ENCODE measurements around the gene TUBA1B.

The TUBA1B gene

GRCh38 chr12:49092086-49092815, 38.9 kb downstream of the TUBA1B start:
- Histone ChIP-seq H3K4me3 (ENCODE audit: insufficient read depth in 1 of 2, low read depth in 1 of 2, low read length in 2 of 2) (peak overlapping the region in 1 of 2 experiments; percentile 68), H3K36me3 (ENCODE audit: control insufficient read depth in 1 of 2, insufficient read depth in 2 of 2, low read depth in 1 of 2, low read length in 2 of 2) (peaks cover 6 to 10% of the 10 kb centered on the region in 2 experiments), H3K18ac (ENCODE audit: low read depth in 1 of 2, low read length in 2 of 2) (no peak overlapping the region), H3K79me1 (replicated peaks; ENCODE audit: low read length, poor library complexity, severe bottlenecking) (no peaks in the 10 kb centered on the region), H2BK12ac (ENCODE audit: low read length in 2 of 2) (no peak overlapping the region), H3K4me2 (ENCODE audit: low read length, poor library complexity, severe bottlenecking) (peak overlapping the region; percentile 77), H3K27ac (ENCODE audit: low read length, poor library complexity, severe bottlenecking) (no peak overlapping the region), H3K4ac (ENCODE audit: low read depth in 1 of 2, low read length in 2 of 2) (no peak overlapping the region), H3K23ac (ENCODE audit: low read length in 2 of 2) (peak overlapping the region in 1 of 2 experiments; percentile 57), H2AFZ (ENCODE audit: low read depth, low read length) (no peak overlapping the region), H3K27me3 (ENCODE audit: control insufficient read depth in 1 of 2, insufficient read depth in 1 of 2, low read length in 2 of 2) (peaks cover 70 to 74% of the 10 kb centered on the region in 2 experiments), H2BK5ac (ENCODE audit: low read depth, low read length, poor library complexity, severe bottlenecking) (no peak overlapping the region), H4K8ac (ENCODE audit: low read length) (no peak overlapping the region), H2AK5ac (ENCODE audit: low read length, severe bottlenecking) (no peak overlapping the region), H3K9me3 (ENCODE audit: control insufficient read depth, low read length) (no peaks in the 10 kb centered on the region), H2BK15ac (ENCODE audit: low read depth, poor library complexity, severe bottlenecking) (no peak overlapping the region), H3K9ac (ENCODE audit: low read length) (peak overlapping the region; percentile 36), H3K4me1 (ENCODE audit: control insufficient read depth, insufficient read depth, low read depth, low read length) (peaks cover 38% of the 10 kb centered on the region), H2BK120ac (ENCODE audit: low read depth, low read length) (no peak overlapping the region), H3K14ac (ENCODE audit: low read length in 2 of 2) (no peak overlapping the region), H4K91ac (ENCODE audit: low read length) (no peak overlapping the region)
- DNase-seq, result peak; percentile 59
- 10% methylated on average over 18 of the region's 32 CpGs for WGBS

GRCh38 chr12:49091836-49092085, 39.4 kb downstream of the TUBA1B start:
- no peak for DNase-seq
- Histone ChIP-seq H3K4me3 (ENCODE audit: insufficient read depth in 1 of 2, low read depth in 1 of 2, low read length in 2 of 2) (peak overlapping the region in 1 of 2 experiments; percentile 68), H2AK5ac (ENCODE audit: low read length, severe bottlenecking) (no peak overlapping the region), H4K91ac (ENCODE audit: low read length) (no peak overlapping the region), H2AFZ (ENCODE audit: low read depth, low read length) (no peak overlapping the region), H2BK5ac (ENCODE audit: low read depth, low read length, poor library complexity, severe bottlenecking) (no peak overlapping the region), H3K4me2 (ENCODE audit: low read length, poor library complexity, severe bottlenecking) (peak overlapping the region; percentile 77), H2BK12ac (ENCODE audit: low read length in 2 of 2) (no peak overlapping the region), H3K27me3 (ENCODE audit: control insufficient read depth in 1 of 2, insufficient read depth in 1 of 2, low read length in 2 of 2) (peaks cover 70 to 77% of the 10 kb centered on the region in 2 experiments), H3K9me3 (ENCODE audit: control insufficient read depth, low read length) (no peaks in the 10 kb centered on the region), H3K4ac (ENCODE audit: low read depth in 1 of 2, low read length in 2 of 2) (no peak overlapping the region), H3K9ac (ENCODE audit: low read length) (peak overlapping the region; percentile 36), H2BK120ac (ENCODE audit: low read depth, low read length) (no peak overlapping the region), H3K18ac (ENCODE audit: low read depth in 1 of 2, low read length in 2 of 2) (no peak overlapping the region), H3K14ac (ENCODE audit: low read length in 2 of 2) (no peak overlapping the region), H3K79me1 (replicated peaks; ENCODE audit: low read length, poor library complexity, severe bottlenecking) (no peaks in the 10 kb centered on the region), H3K23ac (ENCODE audit: low read length in 2 of 2) (no peak overlapping the region), H3K27ac (ENCODE audit: low read length, poor library complexity, severe bottlenecking) (no peak overlapping the region), H4K8ac (ENCODE audit: low read length) (no peak overlapping the region), H3K4me1 (ENCODE audit: control insufficient read depth, insufficient read depth, low read depth, low read length) (peaks cover 38% of the 10 kb centered on the region), H2BK15ac (ENCODE audit: low read depth, poor library complexity, severe bottlenecking) (no peak overlapping the region), H3K36me3 (ENCODE audit: control insufficient read depth in 1 of 2, insufficient read depth in 2 of 2, low read depth in 1 of 2, low read length in 2 of 2) (peaks cover 1 to 5% of the 10 kb centered on the region in 2 experiments)
- WGBS, result 4% methylated on average over 12 of the region's 14 CpGs

GRCh38 chr12:49091056-49091835, 39.9 kb downstream of the TUBA1B start:
- no peak overlapping the region for H3K14ac ChIP-seq (ENCODE audit: low read length in 2 of 2)
- H4K91ac ChIP-seq (ENCODE audit: low read length), result no peak overlapping the region
- no peak overlapping the region for H3K18ac ChIP-seq (ENCODE audit: low read depth in 1 of 2, low read length in 2 of 2)
- no peak overlapping the region for H2BK12ac ChIP-seq (ENCODE audit: low read length in 2 of 2)
- peak overlapping the region in 1 of 2 experiments; percentile 68 for H3K4me3 ChIP-seq (ENCODE audit: insufficient read depth in 1 of 2, low read depth in 1 of 2, low read length in 2 of 2)
- no peak overlapping the region for H2BK120ac ChIP-seq (ENCODE audit: low read depth, low read length)
- peak overlapping the region in 1 of 2 experiments; percentile 67 for H3K23ac ChIP-seq (ENCODE audit: low read length in 2 of 2)
- H3K4me2 ChIP-seq (ENCODE audit: low read length, poor library complexity, severe bottlenecking), result peak overlapping the region; percentile 77
- no peaks in the 10 kb centered on the region for H3K36me3 ChIP-seq (ENCODE audit: control insufficient read depth in 1 of 2, insufficient read depth in 2 of 2, low read depth in 1 of 2, low read length in 2 of 2)
- H3K27me3 ChIP-seq (ENCODE audit: control insufficient read depth in 1 of 2, insufficient read depth in 1 of 2, low read length in 2 of 2), result peaks cover 70 to 82% of the 10 kb centered on the region in 2 experiments
- no peak overlapping the region for H3K9ac ChIP-seq (ENCODE audit: low read length)
- H2BK15ac ChIP-seq (ENCODE audit: low read depth, poor library complexity, severe bottlenecking), result no peak overlapping the region
- H2BK5ac ChIP-seq (ENCODE audit: low read depth, low read length, poor library complexity, severe bottlenecking), result no peak overlapping the region
- H3K79me1 ChIP-seq (replicated peaks; ENCODE audit: low read length, poor library complexity, severe bottlenecking), result no peaks in the 10 kb centered on the region
- H3K27ac ChIP-seq (ENCODE audit: low read length, poor library complexity, severe bottlenecking), result no peak overlapping the region
- no peak overlapping the region for H2AK5ac ChIP-seq (ENCODE audit: low read length, severe bottlenecking)
- no peak overlapping the region for H4K8ac ChIP-seq (ENCODE audit: low read length)
- peaks cover 38% of the 10 kb centered on the region for H3K4me1 ChIP-seq (ENCODE audit: control insufficient read depth, insufficient read depth, low read depth, low read length)
- 44% methylated on average over 30 of the region's 41 CpGs for WGBS
- DNase-seq, result no peak
- no peaks in the 10 kb centered on the region for H3K9me3 ChIP-seq (ENCODE audit: control insufficient read depth, low read length)
- H3K4ac ChIP-seq (ENCODE audit: low read depth in 1 of 2, low read length in 2 of 2), result no peak overlapping the region
- H2AFZ ChIP-seq (ENCODE audit: low read depth, low read length), result no peak overlapping the region
